ENCODE measurements around the gene TIMP4.

- TF ChIP-seq POLR2A (IDR thresholded peaks at IDR 0.05) (no peak), CTCF (IDR thresholded peaks at IDR 0.05 in 8 of 11, conservative IDR thresholded peaks at IDR 0.05 in 3 of 11) (no peak)
Observed at GRCh38 chr3:12143949-12144504, 14.7 kb downstream of the TIMP4 start.

Measured in spleen (tissue), 7 donors.